Activated CD4-positive, alpha-beta T cell treated with anti-CD3 and anti-CD28 coated beads, Interleukin-2, Interleukin-4, amounts not matched to agents 100 ng/mL and 50 ng/mL, durations not matched to agents 16 hours and 8 hours (primary cell): Measurements from ENCODE around the gene NIPAL1.
A peak's percentile ranks its signal among the peaks of the same experiment; 100 is the strongest.

ENCODE experiments used
- DNase-seq: peaks from one replicate; pipeline ENCODE4 v3.0.0-alpha.2; 2020; ENCODE audit warnings: low spot score

NIPAL1 gene

DNA sequence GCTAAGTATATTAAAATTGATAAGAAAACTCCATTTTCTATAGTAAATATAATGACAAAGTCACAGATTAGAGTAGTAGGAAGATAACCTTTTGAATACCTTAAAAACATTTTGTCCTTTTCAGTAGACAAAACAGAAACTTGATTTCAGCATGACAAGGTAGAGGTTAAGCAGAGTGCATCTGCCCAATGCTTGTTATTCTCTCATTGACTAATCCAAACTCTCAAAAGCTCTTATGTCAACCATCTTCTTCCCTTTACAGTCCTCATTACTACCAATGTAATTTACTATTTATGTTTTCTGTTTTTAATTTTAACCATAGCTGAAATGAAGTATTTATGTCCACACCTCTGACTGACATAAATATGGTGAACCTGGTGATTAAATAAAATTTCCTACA, 11.1 kb downstream of the NIPAL1 start:
- peak; percentile 15 for DNase-seq

DNA sequence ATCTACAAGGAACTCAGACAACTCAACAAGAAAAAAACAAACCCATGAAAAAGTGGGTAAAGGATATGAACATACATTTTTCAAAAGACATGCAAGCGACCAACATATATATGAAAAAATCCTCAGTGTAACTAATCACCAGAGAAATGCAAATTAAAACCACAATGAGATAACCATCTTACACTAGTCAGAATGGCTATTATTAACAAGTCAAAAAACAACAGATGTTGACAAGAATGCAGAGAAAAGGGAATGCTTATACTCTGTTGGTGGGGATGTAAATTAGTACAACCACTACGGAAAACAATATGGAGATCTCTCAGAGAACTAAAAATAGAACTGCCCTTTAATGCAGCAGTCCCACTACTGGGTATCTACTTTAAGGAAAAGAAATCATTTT, 12.1 kb downstream of the NIPAL1 start:
- DNase-seq = no peak

DNA sequence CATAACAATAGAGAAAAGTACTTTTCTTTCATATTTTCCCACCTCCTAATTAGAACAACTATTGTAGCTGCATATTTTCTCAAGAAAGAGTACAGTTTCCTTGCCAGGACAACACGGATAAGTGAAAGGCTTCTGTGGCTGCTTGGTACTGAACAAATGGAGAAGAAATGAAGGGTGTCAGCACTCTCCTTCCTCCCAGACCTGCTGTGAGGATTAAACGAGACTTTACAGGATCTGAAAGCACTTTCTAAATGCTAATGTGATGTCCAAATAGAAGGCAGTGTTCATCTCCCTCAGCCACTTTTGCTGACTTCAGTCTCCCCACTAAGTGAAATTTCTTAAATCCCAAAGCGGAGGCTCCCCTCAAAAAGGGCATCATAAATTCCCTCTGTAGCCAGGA, 13.9 kb downstream of the NIPAL1 start:
- DNase-seq = no peak

DNA sequence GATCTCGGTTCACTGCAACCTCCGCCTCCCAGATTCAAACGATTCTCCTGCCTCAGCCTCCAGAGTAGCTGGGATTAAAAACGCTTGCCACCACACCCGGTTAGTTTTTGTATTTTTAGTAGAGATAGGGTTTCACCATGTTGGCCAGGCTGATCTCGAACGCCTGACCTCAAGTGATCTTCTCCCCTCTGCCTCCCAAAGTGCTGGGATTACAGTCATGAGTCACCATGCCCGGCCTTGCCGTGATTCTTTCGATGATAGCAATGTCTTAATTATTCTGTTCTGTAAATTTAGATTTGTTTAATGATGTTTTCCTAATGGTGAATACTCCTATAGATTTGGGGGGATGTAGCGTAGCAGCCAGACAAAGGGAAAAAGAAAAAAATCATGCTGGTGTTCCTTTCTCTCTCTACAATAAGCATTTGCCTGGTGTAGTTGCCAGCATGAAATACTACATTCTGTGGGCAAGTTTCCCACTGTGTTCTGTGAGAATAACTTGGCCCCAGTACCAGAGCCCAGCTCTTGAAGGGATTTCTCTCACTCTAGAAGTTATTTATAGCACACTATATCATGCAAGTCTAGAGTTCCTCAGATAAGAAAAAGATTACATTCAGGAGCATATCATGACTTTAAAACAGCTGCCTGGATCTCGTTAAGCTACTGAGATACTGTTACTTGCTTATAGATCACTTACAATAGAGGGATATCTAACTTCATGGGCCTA, 15.4 kb downstream of the NIPAL1 start:
- DNase-seq = no peak

DNA sequence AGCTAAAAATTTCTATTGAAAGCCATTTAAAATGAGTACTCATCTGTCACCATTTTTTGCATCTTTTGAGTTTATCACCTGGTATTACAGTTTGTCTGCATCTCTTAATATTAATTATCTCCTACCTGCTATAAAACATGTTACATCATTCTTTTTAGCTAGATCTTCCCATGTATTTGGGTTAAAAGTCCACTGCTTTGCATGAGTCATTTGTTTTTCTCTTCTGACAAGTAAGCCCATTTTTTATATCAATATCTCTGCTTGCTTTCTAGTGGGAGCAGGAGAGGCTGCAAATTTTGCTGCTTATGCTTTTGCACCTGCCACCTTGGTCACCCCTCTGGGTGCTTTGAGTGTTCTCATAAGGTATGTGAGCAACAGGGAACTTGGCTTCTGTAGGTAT, 16.1 kb downstream of the NIPAL1 start:
- no peak for DNase-seq

DNA sequence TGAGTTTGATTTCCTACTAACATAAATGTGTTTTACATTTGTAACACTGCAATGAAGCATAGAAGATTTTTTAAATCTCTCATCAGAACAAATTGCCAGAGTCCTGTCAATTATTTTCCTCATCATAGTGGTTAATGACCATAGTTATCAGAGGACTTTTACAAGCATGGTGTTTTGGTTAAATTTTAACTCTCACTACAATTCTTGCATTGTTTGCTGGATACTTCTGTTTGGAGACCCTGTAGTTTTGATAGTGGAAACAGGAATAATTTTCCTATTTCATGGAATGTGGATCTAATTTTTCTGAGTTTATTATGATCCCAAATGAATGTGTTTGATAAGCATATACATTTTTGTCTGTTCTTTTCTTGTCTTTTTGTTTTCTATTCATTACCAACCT, 16.8 kb downstream of the NIPAL1 start:
- DNase-seq = no peak

DNA sequence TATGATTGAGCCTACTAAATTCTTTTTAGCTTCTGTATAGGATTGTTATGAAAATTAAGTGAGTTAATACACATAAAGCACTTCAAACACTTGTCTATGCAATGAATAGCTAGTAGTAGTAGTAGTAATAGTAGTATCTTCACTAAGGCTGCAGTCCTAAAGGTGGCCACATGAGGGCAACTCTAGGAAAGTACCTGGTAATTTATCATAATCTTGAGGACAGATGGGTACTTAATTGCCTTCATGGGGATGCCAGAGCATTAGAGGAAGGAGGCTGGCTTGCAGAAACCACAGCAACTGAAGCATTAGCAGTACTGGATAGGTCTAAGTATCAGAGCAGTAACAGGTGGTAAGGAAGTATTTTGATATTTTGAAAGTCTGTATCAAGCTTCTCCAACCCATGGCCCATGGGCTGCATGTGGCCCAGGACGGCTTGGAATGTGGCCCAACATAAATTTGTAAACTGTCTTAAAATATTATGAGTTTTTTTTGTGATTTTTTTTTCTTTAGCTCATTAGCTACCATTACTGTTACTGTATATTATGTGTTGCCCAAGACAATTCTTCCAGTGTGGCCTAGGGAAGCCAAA, 17.3 kb downstream of the NIPAL1 start:
- DNase-seq = peak; percentile 53

DNA sequence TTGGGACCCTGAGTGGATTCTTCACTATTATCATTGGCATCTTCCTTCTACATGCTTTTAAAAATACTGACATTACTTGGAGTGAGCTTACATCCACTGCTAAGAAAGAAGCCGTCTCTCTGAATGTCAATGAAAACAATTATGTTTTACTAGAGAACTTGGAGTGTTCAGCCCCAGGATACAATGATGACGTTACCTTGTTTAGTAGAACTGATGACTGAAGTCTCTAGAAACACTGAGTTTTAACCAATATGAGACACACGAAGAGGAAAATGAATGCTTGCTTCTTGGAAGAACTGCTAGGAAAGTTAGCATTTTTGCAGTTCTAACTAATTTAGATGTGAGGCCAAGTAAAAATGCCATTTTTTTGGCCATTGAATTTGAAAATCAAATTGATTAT, 19.4 kb downstream of the NIPAL1 start:
- no peak for DNase-seq

DNA sequence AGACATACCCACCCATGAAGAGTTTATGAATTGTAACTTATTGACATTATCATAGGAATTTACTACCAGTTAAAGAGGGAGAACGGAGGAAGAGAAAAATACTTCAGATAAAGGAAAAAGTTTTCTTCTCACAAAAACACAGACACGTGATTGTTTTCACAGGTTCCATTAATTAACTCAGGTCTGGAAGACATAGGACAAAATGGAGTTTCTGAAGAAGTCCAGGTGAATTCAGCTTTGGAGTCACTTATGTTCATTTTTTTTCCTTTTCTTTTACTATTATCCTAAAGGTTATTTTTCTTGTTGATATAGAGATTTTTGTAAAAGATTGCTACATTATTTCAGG, 20.5 kb downstream of the NIPAL1 start:
- DNase-seq = no peak

DNA sequence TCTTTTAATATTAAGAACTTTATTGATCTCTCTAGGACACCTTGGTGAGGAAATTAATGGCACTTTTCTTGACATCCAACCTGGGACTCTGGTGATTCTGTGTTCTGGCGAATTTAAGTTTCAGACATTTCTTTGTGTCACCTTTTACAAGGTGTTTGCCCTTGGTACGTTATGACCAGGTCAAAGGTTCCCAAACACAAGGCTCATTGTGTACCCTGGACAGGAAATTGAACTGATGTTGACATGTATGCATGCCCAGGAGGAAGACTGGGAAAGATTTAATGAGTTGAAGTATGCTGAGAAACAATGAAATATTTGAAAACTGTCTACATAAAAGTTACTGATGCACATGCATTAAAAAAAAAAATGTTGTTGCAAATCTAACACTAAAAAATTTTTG, 22.1 kb downstream of the NIPAL1 start:
- DNase-seq = no peak

DNA sequence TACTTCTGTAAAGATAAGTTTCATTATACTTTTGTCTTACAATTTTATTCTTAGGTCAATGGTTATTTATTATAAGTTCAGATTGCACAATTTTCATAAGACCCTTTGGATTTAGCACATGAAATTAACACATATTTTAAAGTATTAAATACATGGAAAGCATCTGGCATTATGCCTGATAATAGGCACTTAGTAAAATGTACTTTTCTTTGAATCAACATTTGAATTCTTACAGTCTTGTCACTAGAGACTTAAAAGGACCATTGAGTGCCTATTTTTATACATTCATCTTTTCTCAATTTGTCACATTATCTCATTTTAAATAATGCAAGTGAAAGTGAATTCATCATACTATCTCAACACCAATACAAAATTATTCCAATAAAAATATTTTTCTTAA, 23.0 kb downstream of the NIPAL1 start:
- DNase-seq = no peak

DNA sequence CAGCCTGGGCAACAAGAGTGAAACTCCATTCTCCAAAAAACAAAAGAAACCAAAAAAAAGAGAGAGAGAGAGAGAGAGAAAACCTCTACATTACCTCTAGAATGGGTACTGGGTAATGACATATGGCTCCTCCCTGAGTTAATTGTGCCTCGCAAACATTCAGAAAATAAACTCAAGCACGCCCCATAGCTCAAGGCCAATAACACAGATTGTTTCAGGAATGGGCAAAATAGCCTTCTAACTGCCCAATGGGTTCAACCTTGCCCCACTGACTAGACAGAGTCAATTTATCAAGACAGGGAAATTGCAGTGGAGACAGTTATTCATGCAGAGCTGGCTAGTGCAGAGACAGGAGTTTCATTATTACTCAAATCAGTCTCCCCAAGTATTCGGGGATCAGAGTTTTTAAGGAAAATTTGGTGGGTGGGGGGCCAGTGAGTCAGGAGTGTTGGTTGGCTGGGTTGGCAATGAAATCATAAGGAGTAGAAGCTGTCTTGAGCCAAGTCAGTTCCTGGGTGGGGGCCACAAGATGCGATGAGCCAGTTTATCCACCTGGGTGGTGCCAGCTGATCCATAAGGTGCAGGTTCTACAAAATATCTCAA, 25.1 kb downstream of the NIPAL1 start:
- DNase-seq = peak; percentile 16

DNA sequence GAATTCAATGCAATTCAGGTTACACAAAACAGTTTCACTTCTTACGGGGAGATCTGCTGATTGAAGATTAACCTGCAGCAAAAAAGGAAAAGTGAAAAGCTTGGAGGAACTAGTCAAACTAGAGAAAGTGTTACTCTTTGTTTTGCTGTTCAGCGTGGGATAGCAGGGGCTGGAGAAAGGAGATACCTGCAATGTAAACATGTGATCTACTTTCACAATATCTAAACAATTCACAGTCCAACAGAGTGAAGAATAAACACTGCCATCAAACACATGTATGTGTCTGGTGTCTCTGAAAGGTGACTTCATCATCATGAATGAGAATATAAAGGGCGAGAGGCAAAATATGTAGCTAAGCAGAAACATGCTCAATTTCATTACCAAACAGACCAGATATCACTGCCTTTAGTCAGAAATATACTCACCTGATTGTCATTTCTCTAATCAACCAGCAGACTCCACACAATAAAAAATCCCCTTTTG, 26.4 kb downstream of the NIPAL1 start:
- DNase-seq = no peak

DNA sequence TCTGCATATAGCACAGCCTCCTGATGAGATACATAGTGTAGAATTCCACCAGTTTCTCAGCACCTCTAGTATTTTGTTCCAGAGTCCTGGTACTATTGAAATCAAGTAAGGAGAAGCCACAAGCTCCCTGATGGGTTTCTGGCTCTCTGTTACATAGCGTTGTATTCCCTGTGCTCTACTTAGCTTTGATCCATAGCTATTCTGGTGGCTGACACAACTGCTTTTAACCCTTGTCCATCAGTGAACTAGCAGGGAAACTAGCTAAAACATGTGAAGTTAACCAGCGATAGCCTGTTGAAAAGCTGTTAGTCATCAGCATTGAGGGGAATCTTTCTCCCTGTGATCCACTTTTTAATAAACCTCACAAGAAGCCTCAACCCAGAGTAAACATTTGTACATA, 26.9 kb downstream of the NIPAL1 start:
- DNase-seq = no peak

DNA sequence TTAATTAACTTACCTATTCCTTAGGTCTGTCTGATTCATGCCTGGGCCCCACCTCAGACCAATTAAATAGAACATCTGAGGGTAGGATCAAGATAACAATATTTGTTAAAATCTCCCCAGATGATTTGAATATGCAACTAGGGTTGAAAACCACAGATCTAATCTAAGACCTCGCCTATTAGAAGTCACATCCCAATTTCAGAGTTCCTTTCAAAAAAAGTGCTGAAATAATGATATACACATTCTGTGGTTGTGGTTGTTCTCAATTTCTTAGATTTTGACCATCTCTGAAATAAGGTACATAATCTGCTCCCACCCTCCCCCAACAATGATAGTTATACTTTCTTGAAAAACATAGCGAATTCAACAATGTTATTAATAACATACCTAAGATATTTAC, 27.7 kb downstream of the NIPAL1 start:
- no peak for DNase-seq

DNA sequence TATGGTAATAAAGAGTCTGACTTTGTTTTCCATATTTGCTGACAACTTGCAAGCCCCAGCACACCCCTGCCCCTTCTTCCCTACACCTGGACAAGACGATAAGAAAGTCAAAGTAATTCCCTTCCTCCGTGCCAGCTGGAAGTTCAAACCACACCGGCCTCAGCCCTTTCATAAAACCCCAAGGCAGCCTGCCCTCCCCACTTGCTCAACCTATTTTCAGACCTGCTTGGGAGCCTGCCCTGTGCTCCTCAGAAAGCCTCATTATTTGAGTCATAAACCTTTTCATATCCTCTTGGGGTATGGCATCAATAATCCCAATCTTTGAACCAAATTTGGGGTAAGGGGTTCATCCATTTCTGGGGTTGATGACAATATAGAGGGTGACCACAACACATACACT, 29.5 kb downstream of the NIPAL1 start:
- DNase-seq = no peak

DNA sequence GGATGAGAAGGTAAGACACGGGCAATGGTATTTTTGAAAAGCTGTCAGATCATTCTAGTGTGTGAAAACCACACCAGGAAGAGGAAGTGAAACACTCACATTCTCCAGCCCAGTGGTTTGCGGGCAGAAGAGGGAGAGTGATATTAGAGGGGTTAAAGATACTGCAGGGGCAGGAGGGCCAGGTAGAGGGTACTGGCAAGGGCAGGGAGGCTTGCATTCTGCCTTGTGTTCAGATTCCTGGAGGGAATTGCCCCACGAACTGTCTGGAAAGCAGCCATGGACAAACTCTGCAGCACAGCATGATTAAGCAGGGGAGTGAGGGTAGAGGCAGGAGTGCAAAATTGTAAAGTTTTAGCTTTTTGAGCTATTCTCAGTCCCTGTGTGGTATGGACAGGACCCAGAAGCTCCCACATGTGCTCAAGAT, 30.9 kb downstream of the NIPAL1 start:
- peak; percentile 81 for DNase-seq

DNA sequence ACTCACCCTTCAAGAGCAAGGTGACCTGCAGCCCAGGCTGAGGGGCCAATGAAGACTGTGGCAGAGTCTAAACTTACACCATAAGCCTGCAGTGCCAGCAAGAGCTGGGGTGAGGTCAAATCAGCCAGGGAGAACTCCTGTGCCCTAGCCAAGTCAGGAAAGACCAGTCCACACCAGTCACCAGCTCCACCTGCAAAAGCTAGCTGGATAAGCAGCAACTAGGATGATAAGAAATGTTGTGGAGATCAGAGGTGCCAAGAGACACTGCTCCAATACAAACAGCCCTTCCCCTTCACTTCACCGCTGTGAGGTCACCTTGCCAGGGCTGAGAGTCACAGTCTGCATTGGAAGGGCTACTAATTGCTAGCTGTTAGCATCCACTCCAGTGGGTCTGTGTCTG, 31.3 kb downstream of the NIPAL1 start:
- DNase-seq = no peak

DNA sequence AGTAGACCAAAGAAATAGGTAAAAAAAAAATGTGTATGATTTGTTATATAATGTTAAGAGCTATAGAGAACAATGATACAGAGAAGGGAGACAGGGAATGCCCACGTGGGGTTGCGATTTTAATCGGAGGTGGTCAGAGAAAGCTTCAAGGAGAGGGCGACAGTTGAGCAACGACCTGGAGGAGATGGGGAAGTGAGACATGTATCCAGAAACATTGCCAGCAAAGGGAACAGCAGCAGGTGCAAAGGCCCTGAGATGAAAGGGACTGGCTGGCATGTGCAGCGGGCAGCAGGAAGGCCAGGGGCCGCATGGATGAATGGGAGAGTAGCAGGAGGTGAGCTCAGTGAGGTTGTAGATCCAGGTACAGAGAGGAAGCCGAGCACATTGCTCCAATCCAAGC, 32.9 kb downstream of the NIPAL1 start:
- no peak for DNase-seq

DNA sequence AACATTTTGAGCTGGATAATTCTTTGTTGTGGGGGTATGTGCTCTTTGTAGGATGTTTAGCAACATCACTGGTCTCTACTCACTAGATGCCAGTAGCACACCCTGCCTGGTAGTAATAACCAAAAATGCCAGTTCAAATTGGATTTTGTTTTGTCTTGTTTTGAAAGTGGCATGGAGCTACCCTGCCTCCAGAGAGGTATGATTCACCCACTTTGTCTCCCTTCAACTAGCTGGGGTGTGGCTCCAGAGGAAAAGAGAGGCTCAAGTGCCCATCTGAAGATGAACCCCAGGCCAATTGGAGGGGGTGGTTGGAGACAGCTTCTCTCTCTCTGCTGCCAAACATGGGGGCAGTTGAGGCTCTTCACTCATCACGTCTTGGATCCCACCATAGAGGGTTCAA, 34.5 kb downstream of the NIPAL1 start:
- no peak for DNase-seq

DNA sequence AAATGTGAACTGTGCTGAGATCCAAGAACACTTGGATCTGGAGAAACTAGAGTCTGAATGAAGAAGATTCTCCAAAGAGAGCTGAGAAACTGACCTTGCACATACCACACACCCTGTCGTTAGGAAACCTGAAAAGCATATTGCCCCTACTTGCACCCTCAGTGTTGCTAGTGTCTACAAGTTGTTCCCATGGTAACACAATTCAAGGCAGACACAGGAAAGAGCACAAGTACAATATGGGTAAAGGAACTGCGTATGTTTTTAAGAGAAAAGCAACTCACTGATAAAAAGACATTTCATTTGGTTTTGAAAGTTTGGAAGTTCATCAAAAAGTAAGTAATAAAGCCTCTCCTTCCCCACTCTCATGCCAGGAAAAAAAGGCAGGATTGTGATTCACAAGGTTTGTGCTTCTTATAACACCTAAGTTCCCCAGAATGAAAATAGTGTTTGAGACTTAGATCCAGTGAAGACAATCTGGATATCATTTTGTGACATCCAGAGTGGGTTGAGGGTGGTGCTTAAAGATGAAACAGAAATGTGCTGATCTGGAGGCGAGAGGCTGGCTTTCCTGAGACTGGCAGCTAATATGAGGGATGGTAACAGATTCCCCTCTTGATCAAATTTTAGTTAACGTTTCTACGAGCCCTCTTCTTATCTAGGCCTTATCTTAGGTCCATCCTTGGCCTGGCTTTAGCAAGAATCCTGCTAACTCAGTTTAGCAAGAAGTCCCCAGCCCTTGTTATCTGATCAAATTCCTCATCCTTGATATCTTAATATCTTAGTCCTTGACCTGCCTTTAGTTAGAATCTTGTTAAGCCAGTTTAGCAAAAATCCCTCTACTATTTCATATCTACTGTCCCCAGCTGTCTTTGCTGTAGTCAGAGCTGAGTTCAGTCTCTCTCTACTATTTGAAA, 42.3 kb downstream of the NIPAL1 start:
- DNase-seq = no peak

DNA sequence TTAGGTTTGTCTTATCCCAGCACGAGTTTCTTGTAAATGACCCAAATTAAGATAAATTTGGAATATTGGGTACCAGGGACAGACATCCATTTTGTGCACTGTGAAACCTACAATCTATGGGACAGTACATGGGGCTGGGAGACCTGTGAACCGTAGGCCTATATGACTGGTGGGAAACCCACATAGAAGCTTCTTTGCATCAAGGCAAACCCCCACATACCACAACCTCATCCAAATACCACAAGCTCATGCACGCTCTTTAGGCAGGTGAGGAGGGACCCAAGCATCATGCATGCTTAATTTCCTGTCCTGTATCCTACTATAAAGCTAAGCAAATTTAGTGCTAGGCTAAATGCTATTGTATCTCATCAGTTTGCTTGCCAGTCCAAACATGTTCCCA, 47.8 kb downstream of the NIPAL1 start:
- no peak for DNase-seq

DNA sequence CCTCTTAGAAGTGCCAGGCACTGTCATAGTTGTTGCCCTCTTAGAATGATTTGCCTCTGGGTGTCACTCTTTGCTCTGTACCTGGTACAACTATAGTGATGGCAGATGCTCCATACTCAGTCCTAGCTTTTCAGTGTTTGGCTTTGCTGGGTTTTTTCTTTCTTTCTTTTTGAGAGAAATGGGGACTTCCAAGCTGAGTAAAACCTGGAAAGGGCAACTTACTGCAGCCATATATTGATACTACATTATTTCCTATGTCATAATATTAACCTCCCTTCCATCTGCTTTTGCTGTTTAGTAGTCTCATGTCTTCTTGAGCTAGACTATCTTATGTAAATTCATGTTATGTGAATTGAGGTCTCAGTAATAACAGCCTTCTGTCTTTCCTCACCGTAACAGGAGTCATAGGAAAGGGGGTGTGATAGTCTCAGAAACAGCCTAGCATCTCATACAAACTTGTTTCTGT, 49.0 kb downstream of the NIPAL1 start:
- peak; percentile 53 for DNase-seq
